G401 (cell line): Measurements from ENCODE around the gene ZNF488. TPM values are rescaled to one million over a fixed set of nuclear protein-coding genes. Genes with fewer than 3 reads are reported as not detected.

Experiments used
- DNase-seq: peaks from one replicate; pipeline ENCODE4 v3.0.0-alpha.2; 2015; ENCODE audit warnings: low spot score
- in situ Hi-C: cut with HindIII; loops from 2 replicates; pipeline ENCODE4 v1.10.0; 2016; ENCODE audit warnings: low sequenced_read_pairs, mixed read lengths
- total RNA-seq: library from RNA; depleted of rRNA; stranded (reverse); fragments of >200 nt; shearing (Covaris generic); gene quantifications from 2 replicates; pipeline ENCODE4 v1.2.3, GENCODE V29; 2014; rRNA removed

ZNF488 gene
- total RNA-seq, 1 experiment from 2014 or later: not detected

GRCh38 chr10:47321521-47322195 lies 62.4 kb downstream of the ZNF488 start:
- no peak for DNase-seq
- in situ Hi-C loops: no loop called here

GRCh38 chr10:47320812-47321211 lies 63.3 kb downstream of the ZNF488 start:
- DNase-seq: no peak
- in situ Hi-C loops: no loop called here

GRCh38 chr10:47319784-47320183 lies 64.3 kb downstream of the ZNF488 start:
- DNase-seq: no peak
- in situ Hi-C loops: no loop called here

GRCh38 chr10:47318706-47319105 lies 65.4 kb downstream of the ZNF488 start:
- no peak for DNase-seq

GRCh38 chr10:47317251-47317650 lies 66.8 kb downstream of the ZNF488 start:
- in situ Hi-C loops: no loop called here
- no peak for DNase-seq

More at GRCh38 chr10:47318706-47319105, 65.4 kb downstream of the ZNF488 start:
- in situ Hi-C loops: no loop called here

- in situ Hi-C loops: no loop called here
- DNase-seq: no peak
Measured at GRCh38 chr10:47316131-47316530, 68.0 kb downstream of the ZNF488 start.

Other genes starting within 250 kb of the ZNF488 start
- not detected in 2 replicates for gene GDF10, start 84.1 kb downstream of the ZNF488 start, total RNA-seq
- not detected in 2 replicates for gene GDF2, start 61.8 kb downstream of the ZNF488 start, total RNA-seq
- not detected in 2 replicates for gene RBP3, start 35.9 kb downstream of the ZNF488 start, total RNA-seq
- not detected in 2 replicates for gene ANXA8, start 99.8 kb upstream of the ZNF488 start, total RNA-seq
- not detected in 2 replicates for gene FAM25G, start 107.4 kb upstream of the ZNF488 start, total RNA-seq
- gene AGAP9, start 139.3 kb upstream of the ZNF488 start, total RNA-seq: 2.0 and 3.4 TPM in 2 replicates